ENCODE results near the gene LEUTX.
"Not testable (repeated sequence)": the region's sequence is repeated elsewhere in the genome, so short reads cannot be mapped to it uniquely, and the experiment has no call there.

LEUTX gene

GRCh38 chr19:39778763-39779162, at the start of gene LEUTX:
TSS of gene LEUTX (plus strand) at chr19:39778854. CDS start at chr19:39778921, 67 bp downstream.
- DNase-seq: no peak

GRCh38 chr19:39729594-39729993, 49.1 kb upstream of the LEUTX start:
- no peak for DNase-seq

GRCh38 chr19:39731685-39732084, 47.0 kb upstream of the LEUTX start:
- no peak for DNase-seq

GRCh38 chr19:39733841-39734240, 44.8 kb upstream of the LEUTX start:
- no peak for DNase-seq

GRCh38 chr19:39735688-39736087, 43.0 kb upstream of the LEUTX start:
- DNase-seq: no peak

GRCh38 chr19:39736088-39736487, 42.6 kb upstream of the LEUTX start:
- no peak for DNase-seq

- no peak for DNase-seq
These were observed 41.3 kb upstream of the LEUTX start for GRCh38 chr19:39737351-39737750.

GRCh38 chr19:39737891-39738290, 40.8 kb upstream of the LEUTX start, which contains the start of gene CLC:
TSS of gene CLC (minus strand) at chr19:39738029. CDS start at chr19:39737952, 77 bp downstream.
- DNase-seq: no peak

- no peak for DNase-seq
These were observed 39.8 kb upstream of the LEUTX start for GRCh38 chr19:39738814-39739213.

GRCh38 chr19:39740395-39740794, 38.3 kb upstream of the LEUTX start:
- DNase-seq: no peak

GRCh38 chr19:39745643-39746042, 33.0 kb upstream of the LEUTX start:
- DNase-seq: no peak

- DNase-seq: no peak
These were observed 31.7 kb upstream of the LEUTX start for GRCh38 chr19:39746836-39747529.

- DNase-seq: no peak
These were observed 28.7 kb upstream of the LEUTX start for GRCh38 chr19:39749981-39750380.

GRCh38 chr19:39752390-39752789, 26.3 kb upstream of the LEUTX start:
- DNase-seq: no peak

- DNase-seq: no peak
These were observed 25.9 kb upstream of the LEUTX start for GRCh38 chr19:39752795-39753194.

- no peak for DNase-seq
These were observed 24.1 kb upstream of the LEUTX start for GRCh38 chr19:39754544-39754943.

GRCh38 chr19:39754971-39755370, 23.7 kb upstream of the LEUTX start:
- no peak for DNase-seq

GRCh38 chr19:39759457-39760184, 19.0 kb upstream of the LEUTX start:
- no peak for DNase-seq

GRCh38 chr19:39761851-39762250, 16.8 kb upstream of the LEUTX start:
- not testable (repeated sequence) for DNase-seq

- DNase-seq: peak; percentile 2
These were observed 13.3 kb upstream of the LEUTX start for GRCh38 chr19:39765091-39766076.

GRCh38 chr19:39768334-39768733, 10.3 kb upstream of the LEUTX start:
- DNase-seq: no peak

GRCh38 chr19:39768786-39769185, 9.9 kb upstream of the LEUTX start:
- no peak for DNase-seq

- no peak for DNase-seq
These were observed 2.2 kb downstream of the LEUTX start for GRCh38 chr19:39780894-39781293.
